ENCODE results near the gene RNF220. TPM values are rescaled to one million over a fixed set of nuclear protein-coding genes. Genes with fewer than 3 reads are reported as not detected.

RNF220 gene
- total and polyA plus RNA-seq, 11 donors: 54.2 to 108 (median 62.4) TPM

GRCh38 chr1:44652445-44653106, 247.5 kb downstream of the RNF220 start:
- peaks cover 0 to 11% (median 0%) of the 10 kb centered on the region in 12 donors for H3K4me1 ChIP-seq
- ATAC-seq (peak; percentile 55 to 81 (median 78)), DNase-seq (peak; percentile 64 to 83 (median 73))
- H3K9me3 ChIP-seq: no peaks in the 10 kb centered on the region
- peaks cover 0 to 66% (median 46%) of the 10 kb centered on the region in 9 donors for H3K36me3 ChIP-seq
- no peak overlapping the region for H3K4me3 ChIP-seq
- intact Hi-C loops (cut with DNase I): loop anchor here (1.0 to 10.0 kb wide), 9 partner anchors 42 to 438 kb away; partner anchors contain the start of gene DMAP1 (in 5 of the 10)
- H3K27ac ChIP-seq: no peak overlapping the region
- no peak for TF ChIP-seq POLR2A (IDR thresholded peaks at IDR 0.05)
- TF ChIP-seq CTCF (IDR thresholded peaks at IDR 0.05): peak; percentile 87 to 96 (median 91)
- no peaks in the 10 kb centered on the region for H3K27me3 ChIP-seq
- WGBS, 4 donors: 58 to 64% (median 62%) methylated on average over 6 to 7 of the region's 7 CpGs

GRCh38 chr1:44653107-44653964, 248.3 kb downstream of the RNF220 start:
- ATAC-seq (no peak), DNase-seq (no peak)
- Histone ChIP-seq H3K4me3 (no peak overlapping the region), H3K27me3 (no peaks in the 10 kb centered on the region), H3K36me3 (peaks cover 0 to 58% (median 40%) of the 10 kb centered on the region in 9 donors), H3K27ac (no peak overlapping the region), H3K4me1 (peaks cover 0 to 11% (median 0%) of the 10 kb centered on the region in 12 donors), H3K9me3 (no peaks in the 10 kb centered on the region)
- WGBS, 4 donors: 63 to 79% (median 65%) methylated on average over 9 to 11 of the region's 11 CpGs
- intact Hi-C loops (cut with DNase I): loop anchor here (1.0 to 10.0 kb wide), 9 partner anchors 43 to 439 kb away; partner anchors contain the start of gene DMAP1 (in 5 of the 10)
- TF ChIP-seq CTCF (IDR thresholded peaks at IDR 0.05): peak in 4 of 12 donors; percentile 1 to 27 (median 5)
- no peak for TF ChIP-seq POLR2A (IDR thresholded peaks at IDR 0.05)

- Histone ChIP-seq H3K36me3 (peaks cover 0 to 44% (median 29%) of the 10 kb centered on the region in 9 donors), H3K27ac (no peak overlapping the region), H3K4me1 (peaks cover 0 to 13% (median 0%) of the 10 kb centered on the region in 12 donors), H3K4me3 (no peak overlapping the region), H3K9me3 (no peaks in the 10 kb centered on the region), H3K27me3 (no peaks in the 10 kb centered on the region)
- TF ChIP-seq CTCF (IDR thresholded peaks at IDR 0.05) (no peak), POLR2A (IDR thresholded peaks at IDR 0.05) (no peak)
- ATAC-seq (no peak), DNase-seq (peak in 1 of 5 donors; percentile 8)
- intact Hi-C loops (cut with DNase I): loop anchor here (1.0 to 10.0 kb wide), 6 partner anchors 17 to 440 kb away; partner anchors contain the start of gene DMAP1 (in 5 of the 10)
- WGBS, 4 donors: 92 to 94% (median 94%) methylated on average over 35 of the region's 35 CpGs
Measured at GRCh38 chr1:44654621-44655187, 249.6 kb downstream of the RNF220 start.

All from heart left ventricle (tissue), 16 donors.